ENCODE results near the gene ZFHX3.

- no peak for TF ChIP-seq BHLHE40 (IDR thresholded peaks at IDR 0.05; ENCODE audit: borderline replicate concordance in 1 of 2, low read depth in 2 of 2, low read length in 1 of 2)
- TF ChIP-seq POLR2AphosphoS2 (IDR thresholded peaks at IDR 0.05; ENCODE audit: low read depth, low read length) = no peak
- no peak for TF ChIP-seq CTCF (IDR thresholded peaks at IDR 0.05 in 2 of 3, conservative IDR thresholded peaks at IDR 0.05 in 1 of 3; ENCODE audit: control insufficient read depth in 2 of 3, extremely low read depth in 1 of 3, insufficient read depth in 1 of 3, low read depth in 3 of 3, low read length in 3 of 3)
- TF ChIP-seq EZH2 (IDR thresholded peaks at IDR 0.05; ENCODE audit: borderline replicate concordance, control insufficient read depth, low read depth, low read length) = no peak
- TF ChIP-seq DPF2 (IDR thresholded peaks at IDR 0.05) = no peak
Measured at GRCh38 chr16:72905581-72905980, 142.3 kb downstream of the ZFHX3 start.
